CD4-positive, alpha-beta T cell (primary cell): ENCODE measurements around the gene LAMTOR3. TPM values are rescaled to one million over a fixed set of nuclear protein-coding genes. Genes with fewer than 3 reads are reported as not detected.

ENCODE experiments used
- ATAC-seq: fragments of 200-7000 bp; cut with Tn5 transposase; one replicate; pipeline ENCODE4 v1.10.0; 2022; ENCODE audit warnings: mild to moderate bottlenecking; ENCODE audit not compliant: poor library complexity
- CTCF ChIA-PET: fragments of 350-600 bp; sonication (Branson Sonifier 250); formaldehyde crosslinking; loops from one replicate; lab custom pipeline; 2021; ENCODE audit warnings: antibody characterized with exemption, inconsistent platforms; lab: Charles Lee
- POLR2A ChIA-PET: fragments of 350-600 bp; sonication (Branson Sonifier 250); formaldehyde crosslinking; loops from one replicate; lab custom pipeline; 2021; ENCODE audit warnings: antibody characterized with exemption, inconsistent platforms; lab: Charles Lee
- DNase-seq, 14 experiments: peaks; one replicate each; pipeline ENCODE4 v3.0.0-alpha.2; 2013 to 2020; ENCODE audit warnings: mixed read lengths in 2 of 14
- H3K27ac ChIP-seq, 2 donors: one replicate each; pipeline versions ENCODE4 v1.5.1 to v1.7.0; 2013; ENCODE audit warnings: low read length in 2 of 2, low read depth in 1 of 2, mild to moderate bottlenecking in 1 of 2
- H3K27me3 ChIP-seq, 2 experiments: 1 replicate in 1 of 2; 2 replicates in 1 of 2; pipeline versions ENCODE4 v1.6.1 to v1.7.0; 2013; ENCODE audit warnings: low read length in 2 of 2, control low read depth in 1 of 2, mild to moderate bottlenecking in 1 of 2, moderate library complexity in 1 of 2; ENCODE audit not compliant: insufficient read depth in 2 of 2, control insufficient read depth in 1 of 2
- H3K36me3 ChIP-seq: one replicate; pipeline ENCODE4 v1.6.1; 2013; ENCODE audit warnings: low read length, control low read depth; ENCODE audit not compliant: insufficient read depth
- H3K4me1 ChIP-seq: one replicate; pipeline ENCODE4 v1.6.1; 2013; ENCODE audit warnings: low read length, control low read depth; ENCODE audit not compliant: insufficient read depth
- H3K4me3 ChIP-seq: one replicate; pipeline ENCODE4 v1.5.1; 2013; ENCODE audit warnings: mild to moderate bottlenecking, low read length, moderate library complexity
- H3K9me3 ChIP-seq, 2 experiments: 1 replicate in 1 of 2; 2 replicates in 1 of 2; pipeline versions ENCODE4 v1.6.1 to v1.7.0; 2013; ENCODE audit warnings: low read length in 2 of 2, mild to moderate bottlenecking in 2 of 2, control low read depth in 1 of 2, moderate library complexity in 1 of 2; ENCODE audit not compliant: control insufficient read depth in 1 of 2, insufficient read depth in 1 of 2
- H3K27ac Mint-ChIP-seq: one replicate; pipeline ENCODE4 v1.8.0; 2020; ENCODE audit warnings: mixed read lengths
- H3K27me3 Mint-ChIP-seq: one replicate; pipeline ENCODE4 v1.8.0; 2021; ENCODE audit warnings: mixed read lengths
- H3K36me3 Mint-ChIP-seq: one replicate; pipeline ENCODE4 v1.8.0; 2021; ENCODE audit warnings: low read depth, mixed read lengths
- H3K4me1 Mint-ChIP-seq: one replicate; pipeline ENCODE4 v1.8.0; 2021; ENCODE audit warnings: low read depth, mixed read lengths
- H3K4me3 Mint-ChIP-seq: one replicate; pipeline ENCODE4 v1.8.0; 2020; ENCODE audit warnings: mild to moderate bottlenecking, mixed read lengths
- H3K9me3 Mint-ChIP-seq: one replicate; pipeline ENCODE4 v1.8.0; 2020; ENCODE audit warnings: mixed read lengths
- intact Hi-C, 2 experiments: fragments of 100-400 bp; cut with DNase I in 1 of 2; cut with micrococcal nuclease in 1 of 2; formaldehyde crosslinking; loops; one replicate each; pipeline versions ENCODE4 v1.15.1 to v1.9.0; 2023 to 2025; cut with DNase I, micrococcal nuclease
- polyA plus RNA-seq, 2 donors: library from polyadenylated mRNA; unstranded; fragments of 120-200 nt; gene quantifications; one replicate each; pipeline ENCODE4 v1.2.1, GENCODE V29; 2013
- total RNA-seq, 174 experiments: library from RNA in 2 of 174; stranded (reverse) in 2 of 174; gene quantifications; one replicate each; pipeline ENCODE4 v1.2.3 and lab custom pipeline; 2021 to 2026
- TF ChIP-seq, protein P1 (sequence below): fragments of 200-600 bp; IDR thresholded peaks from one replicate; pipeline ENCODE4 v1.8.0; 2022; ENCODE audit warnings: antibody characterized with exemption, mild to moderate bottlenecking

The LAMTOR3 gene
- total RNA-seq (10 to 100 TPM; 32.0 to 32.8 TPM), total RNA-seq (lab: John Stamatoyannopoulos, UW) (29.9 to 71.5 (median 45.9) reads per million in 172 experiments)
- polyA plus RNA-seq (2013, experiment 1 of 2), result 28.3 TPM
- 24.3 TPM for polyA plus RNA-seq (2013, experiment 2 of 2)

GRCh38 chr4:99894161-99894997 is at the start of gene LAMTOR3:
Gene LAMTOR3, minus strand, starts transcription at chr4:99894427. Its CDS starts 464 bp downstream, at chr4:99893963.
- ChIA-PET POLR2A (interaction anchor here (0.7 to 2.7 kb wide), 20 partner anchors 9 to 965 kb away, joined by 3 to 109 read pairs (median 5); partner anchors contain the start of genes ADH5, DAPP1, DNAJB14 and EIF4E), CTCF (interaction anchor here (1.2 to 1.9 kb wide), 6 partner anchors 14 to 899 kb away, joined by 3 to 9 read pairs (median 5); partner anchors contain the start of genes DNAJB14, METAP1 and TRMT10A)
- no peaks in the 10 kb centered on the region for H3K9me3 Mint-ChIP-seq
- peak; percentile 98 for ATAC-seq
- no peaks in the 10 kb centered on the region for H3K27me3 ChIP-seq
- peaks cover 53% of the 10 kb centered on the region for H3K4me1 Mint-ChIP-seq
- H3K36me3 ChIP-seq, result peaks cover 14% of the 10 kb centered on the region
- H3K4me1 ChIP-seq, result peaks cover 23% of the 10 kb centered on the region
- TF ChIP-seq, protein P1, sequence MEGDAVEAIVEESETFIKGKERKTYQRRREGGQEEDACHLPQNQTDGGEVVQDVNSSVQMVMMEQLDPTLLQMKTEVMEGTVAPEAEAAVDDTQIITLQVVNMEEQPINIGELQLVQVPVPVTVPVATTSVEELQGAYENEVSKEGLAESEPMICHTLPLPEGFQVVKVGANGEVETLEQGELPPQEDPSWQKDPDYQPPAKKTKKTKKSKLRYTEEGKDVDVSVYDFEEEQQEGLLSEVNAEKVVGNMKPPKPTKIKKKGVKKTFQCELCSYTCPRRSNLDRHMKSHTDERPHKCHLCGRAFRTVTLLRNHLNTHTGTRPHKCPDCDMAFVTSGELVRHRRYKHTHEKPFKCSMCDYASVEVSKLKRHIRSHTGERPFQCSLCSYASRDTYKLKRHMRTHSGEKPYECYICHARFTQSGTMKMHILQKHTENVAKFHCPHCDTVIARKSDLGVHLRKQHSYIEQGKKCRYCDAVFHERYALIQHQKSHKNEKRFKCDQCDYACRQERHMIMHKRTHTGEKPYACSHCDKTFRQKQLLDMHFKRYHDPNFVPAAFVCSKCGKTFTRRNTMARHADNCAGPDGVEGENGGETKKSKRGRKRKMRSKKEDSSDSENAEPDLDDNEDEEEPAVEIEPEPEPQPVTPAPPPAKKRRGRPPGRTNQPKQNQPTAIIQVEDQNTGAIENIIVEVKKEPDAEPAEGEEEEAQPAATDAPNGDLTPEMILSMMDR, result no peak
- H3K4me3 ChIP-seq, result peak within 1 kb of the TSS; percentile 61
- DNase-seq, result peak; percentile 76 to 97 (median 88)
- H3K27ac ChIP-seq, result peak within 1 kb of the TSS; percentile 71 to 80
- H3K4me3 Mint-ChIP-seq, result peak within 1 kb of the TSS; percentile 99
- peak within 1 kb of the TSS; percentile 96 for H3K27ac Mint-ChIP-seq
- intact Hi-C loops, result loop anchor here (1.0 to 10.0 kb wide), 8 partner anchors 52 to 1750 kb away; partner anchors contain the start of genes ADH5 (in 1 of the 2), DAPP1 (in 1 of the 2), DNAJB14 (in 1 of the 2) and EIF4E (in 1 of the 2)
- H3K27me3 Mint-ChIP-seq, result no peaks in the 10 kb centered on the region
- no peaks in the 10 kb centered on the region for H3K9me3 ChIP-seq
- H3K36me3 Mint-ChIP-seq, result peaks cover 22% of the 10 kb centered on the region

- no peaks in the 10 kb centered on the region for H3K27me3 ChIP-seq
- CTCF ChIA-PET, result interaction anchor here (0.9 kb wide), 1 partner anchor 11 kb away, joined by 3 read pairs; no protein-coding TSS in a partner anchor
- DNase-seq (no peak), ATAC-seq (no peak)
- H3K4me3 ChIP-seq, result no peak overlapping the region
- Mint-ChIP-seq H3K36me3 (peaks cover 69% of the 10 kb centered on the region), H3K27me3 (no peaks in the 10 kb centered on the region), H3K9me3 (peaks cover 2% of the 10 kb centered on the region), H3K27ac (no peak overlapping the region), H3K4me3 (no peak overlapping the region), H3K4me1 (peaks cover 46% of the 10 kb centered on the region)
- no peak overlapping the region for H3K27ac ChIP-seq
- POLR2A ChIA-PET, result interaction anchor here (0.6 kb wide), 1 partner anchor 302 kb away, joined by 6 read pairs; no protein-coding TSS in a partner anchor
- peaks cover 8 to 11% of the 10 kb centered on the region in 2 experiments for H3K9me3 ChIP-seq
- intact Hi-C loops, result no loop called here
- TF ChIP-seq, protein P1, result no peak
- H3K4me1 ChIP-seq, result no peaks in the 10 kb centered on the region
- peaks cover 16% of the 10 kb centered on the region for H3K36me3 ChIP-seq
Observed at GRCh38 chr4:99938243-99938753, 44.1 kb upstream of the LAMTOR3 start.

- CTCF ChIA-PET, result interaction anchor here (1.0 to 1.4 kb wide), 2 partner anchors 8 to 12 kb away, joined by 4 read pairs; partner anchors contain the start of gene DNAJB14
- no peaks in the 10 kb centered on the region for H3K4me1 ChIP-seq
Observed at GRCh38 chr4:99934891-99935290, 40.7 kb upstream of the LAMTOR3 start.

More at GRCh38 chr4:99934891-99935290, 40.7 kb upstream of the LAMTOR3 start:
- peaks cover 48% of the 10 kb centered on the region for H3K4me1 Mint-ChIP-seq
- POLR2A ChIA-PET, result interaction anchor here (1.3 to 1.7 kb wide), 2 partner anchors 12 to 13 kb away, joined by 3 to 5 read pairs; partner anchors contain the start of gene DNAJB14
- Histone ChIP-seq H3K9me3 (peaks cover 8 to 11% of the 10 kb centered on the region in 2 experiments), H3K27ac (no peak overlapping the region), H3K36me3 (peaks cover 22% of the 10 kb centered on the region), H3K27me3 (no peaks in the 10 kb centered on the region), H3K4me3 (no peak overlapping the region)
- no peaks in the 10 kb centered on the region for H3K27me3 Mint-ChIP-seq
- no peak overlapping the region for H3K4me3 Mint-ChIP-seq
- H3K27ac Mint-ChIP-seq, result no peak overlapping the region
- DNase-seq (no peak), ATAC-seq (no peak)
- TF ChIP-seq, protein P1, result no peak
- H3K36me3 Mint-ChIP-seq, result peaks cover 82% of the 10 kb centered on the region
- intact Hi-C loops, result no loop called here
- H3K9me3 Mint-ChIP-seq, result peaks cover 2% of the 10 kb centered on the region
